H9 (cell line): ENCODE data around the gene DKK3. TPM values are rescaled to one million over a fixed set of nuclear protein-coding genes. Genes with fewer than 3 reads are reported as not detected.

Experiments used
- DNase-seq: peaks from one replicate; pipeline ENCODE4 v3.0.0-alpha.2; 2017
- H2AFZ ChIP-seq: one replicate; pipeline ENCODE4 v1.6.1; 2013; ENCODE audit warnings: mild to moderate bottlenecking, low read length, control low read depth, moderate library complexity
- H2AK5ac ChIP-seq: 2 replicates; pipeline ENCODE4 v1.6.1; 2013; ENCODE audit warnings: low read length, control low read depth, mixed read lengths; ENCODE audit not compliant: insufficient read length
- H2BK120ac ChIP-seq: one replicate; pipeline ENCODE4 v1.6.1; 2013; ENCODE audit warnings: low read depth, mild to moderate bottlenecking, low read length, control low read depth, inconsistent platforms; ENCODE audit not compliant: poor library complexity, severe bottlenecking
- H2BK12ac ChIP-seq: 2 replicates; pipeline ENCODE4 v1.6.1; 2013; ENCODE audit warnings: low read length, control low read depth, mixed read lengths, low read depth; ENCODE audit not compliant: insufficient read length
- H2BK15ac ChIP-seq: 2 replicates; pipeline ENCODE4 v1.6.1; 2013; ENCODE audit warnings: low read depth, low read length, control low read depth
- H2BK20ac ChIP-seq: one replicate; pipeline ENCODE4 v1.6.1; 2013; ENCODE audit warnings: low read depth, mild to moderate bottlenecking, low read length, control low read depth, inconsistent platforms; ENCODE audit not compliant: poor library complexity, severe bottlenecking
- H2BK5ac ChIP-seq: 2 replicates; pipeline ENCODE4 v1.6.1; 2013; ENCODE audit warnings: low read length, control low read depth, mixed read lengths; ENCODE audit not compliant: insufficient read length
- H3K14ac ChIP-seq: 2 replicates; pipeline ENCODE4 v1.6.1; 2013; ENCODE audit warnings: low read length, control low read depth; ENCODE audit not compliant: insufficient read depth
- H3K18ac ChIP-seq: 2 replicates; pipeline ENCODE4 v1.6.1; 2013; ENCODE audit warnings: low read depth, mild to moderate bottlenecking, mixed read lengths, low read length, control low read depth; ENCODE audit not compliant: insufficient read length
- H3K23ac ChIP-seq: 2 replicates; pipeline ENCODE4 v1.6.1; 2013; ENCODE audit warnings: low read length, control low read depth, mixed read lengths, low read depth; ENCODE audit not compliant: insufficient read length
- H3K23me2 ChIP-seq: 2 replicates; pipeline ENCODE4 v1.6.1; 2013; ENCODE audit warnings: low read depth, mild to moderate bottlenecking, mixed read lengths, low read length, control low read depth; ENCODE audit not compliant: insufficient read length, poor library complexity, severe bottlenecking
- H3K27ac ChIP-seq: 2 replicates; pipeline ENCODE4 v1.5.1; 2013; ENCODE audit warnings: low read length, control low read depth, mixed read lengths, low read depth; ENCODE audit not compliant: insufficient read length
- H3K27me3 ChIP-seq: 2 replicates; pipeline ENCODE4 v1.6.1; 2013; ENCODE audit warnings: low read length, control low read depth, inconsistent platforms; ENCODE audit not compliant: insufficient read depth
- H3K4ac ChIP-seq: 2 replicates; pipeline ENCODE4 v1.6.1; 2013; ENCODE audit warnings: low read depth, mild to moderate bottlenecking, control low read depth, inconsistent platforms, low read length, moderate library complexity
- H3K4me1 ChIP-seq: 2 replicates; pipeline ENCODE4 v1.6.1; 2013; ENCODE audit warnings: low read length, control low read depth, inconsistent platforms; ENCODE audit not compliant: insufficient read depth
- H3K4me2 ChIP-seq: 2 replicates; pipeline ENCODE4 v1.6.1; 2013; ENCODE audit warnings: low read length, control low read depth, mixed read lengths; ENCODE audit not compliant: insufficient read length, insufficient read depth
- H3K56ac ChIP-seq: 2 replicates; pipeline ENCODE4 v1.6.1; 2013; ENCODE audit warnings: low read depth, mild to moderate bottlenecking, mixed read lengths, low read length, control low read depth; ENCODE audit not compliant: insufficient read length
- H3K79me1 ChIP-seq: 2 replicates; pipeline ENCODE4 v1.6.1; 2013; ENCODE audit warnings: low read depth, mild to moderate bottlenecking, moderate library complexity, low read length, control low read depth, inconsistent platforms; ENCODE audit not compliant: insufficient read depth, poor library complexity, severe bottlenecking
- H3K79me2 ChIP-seq: 2 replicates; pipeline ENCODE4 v1.6.1; 2013; ENCODE audit warnings: low read length, control low read depth, inconsistent platforms; ENCODE audit not compliant: insufficient read depth
- H3K9ac ChIP-seq: 2 replicates; pipeline ENCODE4 v1.6.1; 2013; ENCODE audit warnings: low read length, control low read depth, mixed read lengths; ENCODE audit not compliant: insufficient read length; ENCODE audit errors: extremely low read depth
- H3K9me3 ChIP-seq: one replicate; pipeline ENCODE4 v1.6.1; 2013; ENCODE audit warnings: low read depth, low read length, inconsistent platforms; ENCODE audit not compliant: control insufficient read depth
- H3T11ph ChIP-seq: one replicate; pipeline ENCODE4 v1.6.1; 2013; ENCODE audit warnings: mild to moderate bottlenecking, low read length, control low read depth, inconsistent platforms
- H4K20me1 ChIP-seq: one replicate; pipeline ENCODE4 v1.6.1; 2013; ENCODE audit not compliant: control insufficient read depth, insufficient read length, insufficient read depth
- H4K5ac ChIP-seq: 2 replicates; pipeline ENCODE4 v1.6.1; 2013; ENCODE audit warnings: low read depth, mild to moderate bottlenecking, mixed read lengths, low read length, control low read depth; ENCODE audit not compliant: insufficient read length
- H4K8ac ChIP-seq: replicated peaks from 2 replicates; pipeline ENCODE4 v1.6.1; 2013; ENCODE audit warnings: low read length, control low read depth, mixed read lengths, low read depth; ENCODE audit not compliant: insufficient read length
- H4K91ac ChIP-seq: 2 replicates; pipeline ENCODE4 v1.6.1; 2013; ENCODE audit warnings: low read depth, mild to moderate bottlenecking, moderate library complexity, mixed read lengths, low read length, control low read depth; ENCODE audit not compliant: insufficient read length
- H3K27ac Mint-ChIP-seq, 3 experiments: 2 replicates in 2 of 3; 3 replicates in 1 of 3; pipeline ENCODE4 v1.8.0; 2020 to 2021; ENCODE audit warnings: mixed read lengths in 3 of 3, mild to moderate bottlenecking in 1 of 3, moderate library complexity in 1 of 3
- H3K27me3 Mint-ChIP-seq: 2 replicates; pipeline ENCODE4 v1.8.0; 2021; ENCODE audit warnings: low read depth, mild to moderate bottlenecking, moderate library complexity, mixed read lengths
- H3K36me3 Mint-ChIP-seq, 3 experiments: 2 replicates in 2 of 3; 3 replicates in 1 of 3; pipeline ENCODE4 v1.8.0; 2020 to 2021; ENCODE audit warnings: low read depth in 3 of 3, mixed read lengths in 3 of 3; ENCODE audit not compliant: insufficient read depth in 1 of 3
- H3K4me1 Mint-ChIP-seq, 2 experiments: 2 replicates each; pipeline ENCODE4 v1.8.0; 2020; ENCODE audit warnings: mixed read lengths in 2 of 2
- H3K4me3 Mint-ChIP-seq, 2 experiments: 2 replicates in 1 of 2; 3 replicates in 1 of 2; pipeline ENCODE4 v1.8.0; 2020 to 2021; ENCODE audit warnings: mild to moderate bottlenecking in 2 of 2, mixed read lengths in 2 of 2, moderate library complexity in 1 of 2
- H3K9me3 Mint-ChIP-seq, 2 experiments: 2 replicates in 1 of 2; 3 replicates in 1 of 2; pipeline ENCODE4 v1.8.0; 2020; ENCODE audit warnings: mild to moderate bottlenecking in 2 of 2, mixed read lengths in 2 of 2, moderate library complexity in 1 of 2
- CTCF ChIP-seq: fragments of 200-600 bp; sonication (generic); conservative IDR thresholded peaks from 3 replicates; pipeline ENCODE4 v1.8.0; 2021; ENCODE audit warnings: antibody characterized with exemption, mild to moderate bottlenecking
- WGBS: extraction: QIAGEN DNeasy Blood & Tissue Kit; methylation state at CpG from one replicate; pipeline ENCODE4 v1.1.7; 2013; ENCODE audit warnings: missing lambda C conversion rate, low lambda C conversion rate, mixed read lengths; ENCODE audit not compliant: insufficient read length; ENCODE audit errors: extremely low coverage; 5-methylcytosine and 5-hydroxymethylcytosine counted together
- total RNA-seq: library from RNA; stranded (reverse); gene quantifications from 2 replicates; pipeline ENCODE4 v1.2.1, GENCODE V29; 2021

The DKK3 gene
- total RNA-seq, 1 experiment from 2014 or later: 17.1 TPM

GRCh38 chr11:11978098-11978637 is 30.3 kb downstream of the DKK3 start:
- no peak overlapping the region for H4K91ac ChIP-seq
- no peaks in the 10 kb centered on the region for H3K27me3 ChIP-seq
- no peak overlapping the region for H2BK15ac ChIP-seq
- no peak overlapping the region for H3T11ph ChIP-seq
- no peak overlapping the region for H2BK5ac ChIP-seq
- H3K56ac ChIP-seq: no peak overlapping the region
- no peaks in the 10 kb centered on the region for H3K79me2 ChIP-seq
- peaks cover 0 to 2% of the 10 kb centered on the region in 2 experiments; a peak in 1 of 5 replicates for H3K9me3 Mint-ChIP-seq
- H4K8ac ChIP-seq: no peak overlapping the region
- H3K23me2 ChIP-seq: no peaks in the 10 kb centered on the region
- H3K23ac ChIP-seq: no peak overlapping the region
- no peak overlapping the region for H2BK20ac ChIP-seq
- peaks cover 0 to 2% (median 0%) of the 10 kb centered on the region in 3 experiments; a peak in 3 of 7 replicates for H3K36me3 Mint-ChIP-seq
- DNase-seq: no peak
- no peak overlapping the region for H2AFZ ChIP-seq
- peaks cover 19 to 23% of the 10 kb centered on the region in 2 experiments for H3K4me1 Mint-ChIP-seq
- H2AK5ac ChIP-seq: no peak overlapping the region
- no peak overlapping the region for H2BK120ac ChIP-seq
- no peaks in the 10 kb centered on the region for H4K20me1 ChIP-seq
- H3K9ac ChIP-seq: no peak overlapping the region
- no peaks in the 10 kb centered on the region for H3K9me3 ChIP-seq
- no peaks in the 10 kb centered on the region; the same call in 1 of the 2 replicates for H3K27me3 Mint-ChIP-seq
- H3K79me1 ChIP-seq: no peaks in the 10 kb centered on the region
- no peak overlapping the region for H4K5ac ChIP-seq
- no peak overlapping the region for H3K4me3 Mint-ChIP-seq
- no peak for TF ChIP-seq CTCF
- H3K4ac ChIP-seq: no peak overlapping the region
- WGBS: no CpG with 5 or more reads among the region's 4 CpGs
- H3K27ac Mint-ChIP-seq: no peak overlapping the region
- no peak overlapping the region for H3K18ac ChIP-seq
- H2BK12ac ChIP-seq: no peak overlapping the region
- no peaks in the 10 kb centered on the region for H3K4me1 ChIP-seq
- H3K4me2 ChIP-seq: no peak overlapping the region
- H3K27ac ChIP-seq: no peak overlapping the region
- H3K14ac ChIP-seq: no peak overlapping the region
